Activated CD4-positive, CD25-positive, alpha-beta regulatory T cell treated with anti-CD3 and anti-CD28 coated beads, Interleukin-2, amount 50 U/mL, for 16 hours (primary cell): ENCODE results near the gene TSPY2.
"Not testable (repeated sequence)": the region's sequence is repeated elsewhere in the genome, so short reads cannot be mapped to it uniquely, and the experiment has no call there.

Experiments
- DNase-seq: peaks from one replicate; pipeline ENCODE4 v3.0.0-alpha.2; 2020; ENCODE audit warnings: low read depth, low spot score

TSPY2 gene

GRCh38 chrY:6245923-6246322 is at the start of gene TSPY2:
Gene TSPY2, plus strand, starts transcription at chrY:6246223. Its CDS starts 46 bp downstream, at chrY:6246269.
- not testable (repeated sequence) for DNase-seq

- not testable (repeated sequence) for DNase-seq
These were observed 36.5 kb upstream of the TSPY2 start for GRCh38 chrY:6209565-6209964.

- not testable (repeated sequence) for DNase-seq
These were observed 29.0 kb upstream of the TSPY2 start for GRCh38 chrY:6217045-6217444.

GRCh38 chrY:6269839-6270238 is 23.8 kb downstream of the TSPY2 start:
- DNase-seq, result not testable (repeated sequence)
